ENCODE results near the gene RAB5B.

RAB5B gene

GRCh38 chr12:55973599-55974307 is at the start of gene RAB5B:
RAB5B (plus strand) TSS chr12:55974078; CDS start chr12:55986961, 12,883 bp downstream.
- DNase-seq (ENCODE audit: extremely low read depth in 1 of 2, low read depth in 1 of 2), result peak; percentile 90 to 99

DNA sequence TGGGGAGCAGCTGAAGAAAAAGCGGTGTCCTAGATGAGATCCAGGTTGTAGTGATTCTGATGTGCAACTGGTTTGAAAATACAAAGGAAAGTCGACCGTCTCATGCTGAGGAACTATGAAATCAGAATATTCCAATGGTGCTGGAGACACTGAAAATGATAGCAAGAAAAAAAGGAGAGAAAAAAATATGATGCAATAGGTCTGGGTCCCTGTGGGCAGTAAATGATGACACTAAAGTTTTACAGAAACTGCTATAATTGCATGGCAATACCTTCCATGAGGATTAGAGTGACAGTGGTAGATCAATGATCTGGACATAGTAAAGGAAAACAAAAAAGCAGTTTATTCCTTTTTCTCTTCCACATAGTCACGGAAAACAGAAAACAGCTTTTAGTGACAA is 48.5 kb upstream of the RAB5B start:
- no peak for DNase-seq (ENCODE audit: extremely low read depth in 1 of 2, low read depth in 1 of 2)

DNA sequence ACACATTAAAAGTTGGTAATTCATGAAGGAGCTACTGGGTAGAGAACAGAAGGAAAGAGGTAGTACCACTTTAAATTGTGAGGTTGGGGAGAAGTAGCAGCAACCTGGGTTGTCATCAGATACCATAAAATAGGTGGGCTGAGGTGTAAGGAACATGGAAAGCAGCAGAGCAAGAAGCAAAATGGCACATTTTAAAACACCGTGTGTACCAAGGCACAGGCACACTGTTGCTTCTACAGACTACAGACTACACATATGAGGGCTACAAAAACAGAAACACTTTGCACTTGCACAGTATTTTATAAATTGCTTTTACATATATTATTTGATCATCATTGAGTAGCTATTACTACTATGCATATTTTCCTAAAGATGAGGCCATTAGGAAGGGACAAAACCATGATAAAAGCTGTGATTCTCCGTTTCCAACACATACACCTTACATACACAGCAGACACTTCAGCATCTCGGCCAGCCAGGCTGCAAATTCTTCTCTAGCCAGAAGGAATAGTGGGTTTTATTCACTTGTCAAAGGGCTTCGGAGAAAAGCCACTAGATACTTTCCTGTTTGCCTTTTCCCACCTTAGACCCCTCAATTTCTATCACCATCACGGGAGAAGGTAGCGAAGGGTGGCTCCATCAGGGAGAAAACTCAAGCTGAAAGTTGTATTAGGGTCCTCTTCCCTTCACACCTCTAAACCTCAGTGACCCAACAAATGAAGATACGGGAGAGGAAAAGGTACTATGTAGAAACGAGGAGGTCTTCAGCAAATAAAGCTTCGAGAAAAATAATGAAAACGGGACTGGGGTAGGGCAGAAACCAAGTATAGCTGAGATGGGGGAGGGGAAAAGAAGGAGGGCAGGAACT is 47.8 kb upstream of the RAB5B start:
- no peak for DNase-seq (ENCODE audit: extremely low read depth in 1 of 2, low read depth in 1 of 2)

DNA sequence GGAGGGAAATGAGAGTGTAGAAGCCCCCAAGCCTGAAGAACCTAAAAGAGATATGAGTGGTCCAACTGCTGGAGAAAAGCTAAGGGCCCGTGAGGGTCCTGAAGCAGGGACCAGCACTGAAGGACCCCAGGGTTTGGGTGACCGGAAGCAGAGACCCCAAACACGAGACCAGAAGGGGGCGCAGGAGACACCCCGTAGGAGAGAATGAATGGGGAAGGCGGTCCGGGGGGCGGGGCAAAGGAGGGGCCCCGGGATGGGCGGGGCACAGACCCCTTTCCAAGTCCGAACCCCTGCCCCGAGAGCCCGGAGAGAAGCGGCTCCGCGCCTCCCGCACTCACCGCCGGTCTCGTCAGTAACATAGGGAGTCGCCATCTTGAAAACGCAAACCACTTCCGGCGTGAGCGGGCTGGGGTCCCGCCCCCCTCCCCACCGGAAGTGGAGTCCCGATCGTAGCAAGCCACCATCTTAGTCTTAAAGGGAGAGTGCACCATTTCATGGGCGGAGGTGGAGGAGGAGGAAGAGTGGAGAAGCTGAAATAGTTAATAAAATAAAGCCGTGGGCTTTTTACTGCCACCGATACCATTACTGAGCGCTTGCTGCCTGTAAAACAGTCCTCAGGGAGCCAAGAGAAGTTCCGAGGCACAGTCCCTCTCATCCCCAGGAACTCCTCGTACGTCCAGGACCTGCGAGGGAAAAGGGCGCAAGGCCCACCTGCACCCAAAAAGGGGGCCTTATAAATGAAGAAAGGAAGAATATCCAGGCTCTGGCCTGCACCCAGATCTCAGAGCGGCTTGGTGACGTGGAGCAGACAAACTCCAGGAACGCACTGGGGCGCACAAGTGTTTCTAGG is 46.9 kb upstream of the RAB5B start:
- peak; percentile 89 to 93 for DNase-seq (ENCODE audit: extremely low read depth in 1 of 2, low read depth in 1 of 2)

- DNase-seq (ENCODE audit: extremely low read depth in 1 of 2, low read depth in 1 of 2), result peak; percentile 43 to 70
Observed at GRCh38 chr12:55927588-55928502, 46.0 kb upstream of the RAB5B start, which contains the start of gene PYM1. PYM1 (minus strand) TSS chr12:55927894; CDS start chr12:55927761, 133 bp downstream.

- peak; percentile 72 to 82 for DNase-seq (ENCODE audit: extremely low read depth in 1 of 2, low read depth in 1 of 2)
Observed at GRCh38 chr12:55929306-55929791, 44.5 kb upstream of the RAB5B start.

GRCh38 chr12:55930771-55931316 is 43.0 kb upstream of the RAB5B start, which contains the start of gene DGKA:
DGKA (plus strand) TSS chr12:55931162; CDS start chr12:55936504, 5,342 bp downstream.
- DNase-seq (ENCODE audit: extremely low read depth in 1 of 2, low read depth in 1 of 2), result peak; percentile 58 to 82

- no peak for DNase-seq (ENCODE audit: extremely low read depth in 1 of 2, low read depth in 1 of 2)
Observed at GRCh38 chr12:55931317-55931779, 42.5 kb upstream of the RAB5B start.

GRCh38 chr12:55931780-55932550 is 41.9 kb upstream of the RAB5B start:
- no peak for DNase-seq (ENCODE audit: extremely low read depth in 1 of 2, low read depth in 1 of 2)

DNA sequence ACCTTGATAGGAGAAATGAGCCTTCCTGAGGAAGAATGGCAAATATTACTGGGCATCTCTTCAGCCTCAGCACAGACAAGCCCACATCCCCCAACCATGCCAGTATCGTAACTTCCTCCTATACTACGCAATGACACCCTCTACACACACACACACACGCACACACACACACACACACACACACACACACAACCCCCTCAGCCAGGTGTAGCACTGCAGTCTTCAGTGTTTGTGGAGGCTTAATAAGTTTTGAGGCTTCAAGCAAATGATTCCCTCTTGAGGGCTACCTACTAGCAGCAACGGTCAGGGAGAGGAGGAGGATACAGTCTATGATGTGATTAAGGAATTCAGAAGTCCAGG is 41.3 kb upstream of the RAB5B start:
- no peak for DNase-seq (ENCODE audit: extremely low read depth in 1 of 2, low read depth in 1 of 2)

DNA sequence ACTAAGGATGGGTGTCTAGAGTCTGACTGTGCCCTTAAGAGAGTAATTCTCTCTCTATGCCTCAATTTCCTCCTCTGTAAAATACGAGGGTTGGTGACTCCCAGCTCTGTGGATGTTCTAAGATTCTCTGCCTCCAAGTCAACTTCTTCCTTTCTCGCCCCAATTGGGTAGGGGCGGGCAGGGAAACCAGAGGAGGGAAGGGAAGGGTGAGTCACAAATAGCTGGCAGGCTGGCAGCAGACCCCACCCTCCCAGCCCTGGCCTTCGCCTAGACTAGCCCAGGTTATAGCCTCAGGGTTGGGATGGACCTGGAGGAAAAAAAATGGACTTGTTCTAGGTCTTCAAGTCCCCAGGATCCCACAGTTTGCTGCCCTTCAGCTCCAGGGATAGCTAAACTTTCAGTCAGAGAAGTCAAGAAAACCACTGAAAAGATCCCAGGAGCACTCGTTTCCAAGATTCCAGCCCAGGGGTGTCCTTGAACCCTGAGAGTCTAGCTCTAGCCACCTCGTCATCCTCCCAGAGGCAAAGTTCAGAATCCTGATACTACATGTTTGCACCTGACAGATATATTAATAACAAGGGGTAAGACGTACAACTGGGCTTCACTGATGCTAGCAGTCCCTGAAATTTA is 40.6 kb upstream of the RAB5B start:
- no peak for DNase-seq (ENCODE audit: extremely low read depth in 1 of 2, low read depth in 1 of 2)

- DNase-seq (ENCODE audit: extremely low read depth in 1 of 2, low read depth in 1 of 2), result no peak
Observed at GRCh38 chr12:55933799-55934742, 39.8 kb upstream of the RAB5B start.

GRCh38 chr12:55934773-55935172 is 39.1 kb upstream of the RAB5B start:
- no peak for DNase-seq (ENCODE audit: extremely low read depth in 1 of 2, low read depth in 1 of 2)

- no peak for DNase-seq (ENCODE audit: extremely low read depth in 1 of 2, low read depth in 1 of 2)
Observed at GRCh38 chr12:55935738-55936151, 38.1 kb upstream of the RAB5B start.

DNA sequence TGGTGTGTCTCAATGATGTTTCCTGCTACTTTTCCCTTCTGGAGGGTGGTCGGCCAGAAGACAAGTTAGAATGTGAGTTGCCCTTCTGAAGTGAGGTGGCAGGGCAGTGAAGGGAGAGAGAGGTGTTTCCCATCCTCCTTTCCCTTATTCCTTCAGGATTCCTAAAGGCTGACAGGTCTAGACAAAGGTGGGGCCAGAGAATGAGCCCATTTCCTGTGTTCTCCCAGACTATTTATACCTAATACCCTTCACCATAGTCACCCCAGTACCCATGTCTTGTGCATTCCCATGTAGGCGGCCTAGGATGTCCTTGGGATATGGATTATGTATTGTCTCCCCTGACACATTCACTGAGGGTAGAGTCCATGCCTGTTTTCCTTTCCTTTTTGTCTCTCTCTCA is 35.9 kb upstream of the RAB5B start:
- DNase-seq (ENCODE audit: extremely low read depth in 1 of 2, low read depth in 1 of 2), result no peak

DNA sequence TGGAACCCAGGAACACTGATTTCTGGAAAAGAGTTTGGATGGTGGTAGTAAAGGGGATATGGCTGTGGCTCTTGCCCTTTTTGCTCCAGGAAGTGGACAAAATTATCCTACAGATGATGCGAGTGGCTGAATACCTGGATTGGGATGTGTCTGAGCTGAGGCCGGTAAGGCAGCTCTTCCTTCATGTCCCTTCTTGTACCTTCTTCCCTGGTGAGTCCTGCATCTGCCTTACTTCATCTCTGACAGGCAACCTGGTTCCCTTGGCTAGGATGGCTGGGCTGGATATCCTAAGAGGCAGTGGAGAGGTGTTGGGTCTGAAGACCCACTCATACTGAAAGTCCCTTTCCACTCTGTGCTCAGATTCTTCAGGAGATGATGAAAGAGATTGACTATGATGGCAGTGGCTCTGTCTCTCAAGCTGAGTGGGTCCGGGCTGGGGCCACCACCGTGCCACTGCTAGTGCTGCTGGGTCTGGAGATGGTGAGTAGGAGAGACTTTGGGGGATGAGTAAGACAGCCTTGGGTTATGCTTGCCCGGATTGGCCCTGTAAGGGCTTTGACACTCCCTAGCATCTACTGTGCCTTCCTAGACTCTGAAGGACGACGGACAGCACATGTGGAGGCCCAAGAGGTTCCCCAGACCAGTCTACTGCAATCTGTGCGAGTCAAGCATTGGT is 34.9 kb upstream of the RAB5B start:
- no peak for DNase-seq (ENCODE audit: extremely low read depth in 1 of 2, low read depth in 1 of 2)

Data from stimulated activated CD8-positive, alpha-beta memory T cell treated with anti-CD3 and anti-CD28 coated beads, Interleukin-7, amount 100 ng/mL, for 48 hours (primary cell).